ENCODE data around the gene CCDC63.

Gene CCDC63

GRCh38 chr12:110885152-110885840, 38.5 kb downstream of the CCDC63 start:
- DNase-seq (ENCODE audit: low read depth): no peak

DNA sequence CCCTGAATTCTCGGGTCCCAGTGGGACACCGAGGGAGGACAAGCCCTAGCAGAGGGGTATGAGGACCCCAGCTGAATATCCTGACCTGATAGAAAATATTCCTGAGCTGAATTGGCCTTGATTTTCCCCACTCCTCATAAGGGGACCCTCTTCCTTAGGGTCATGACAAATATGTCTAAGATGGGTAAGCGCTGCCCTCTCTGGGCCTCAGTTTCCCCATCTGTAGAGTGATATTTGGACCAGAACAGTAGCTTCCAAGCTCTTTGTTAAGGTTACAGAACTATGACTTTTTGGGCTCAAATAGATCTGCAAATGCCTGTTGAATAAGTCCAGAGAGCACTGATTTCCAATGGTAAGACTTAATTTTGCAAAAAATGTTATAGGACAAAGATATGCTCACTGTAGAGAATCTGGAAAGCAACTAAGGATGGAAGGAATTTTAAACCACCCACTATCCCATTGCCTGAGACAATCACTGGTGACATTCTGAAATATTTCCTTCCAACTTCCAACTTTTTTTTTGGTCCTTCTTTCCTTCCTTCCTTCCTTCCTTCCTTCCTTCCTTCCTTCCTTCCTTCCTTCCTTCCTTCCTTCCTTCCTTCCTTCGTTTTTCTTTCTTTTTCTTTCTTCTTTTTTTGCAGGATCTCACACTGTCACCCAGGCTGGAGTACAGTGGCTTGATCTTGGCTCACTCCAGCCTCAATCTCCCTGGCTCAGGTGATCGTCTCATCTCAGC, 41.6 kb downstream of the CCDC63 start:
- Histone ChIP-seq H3K9ac (ENCODE audit: low read length) (no peak overlapping the region), H3K4me1 (ENCODE audit: control insufficient read depth, insufficient read depth, low read length) (peaks cover 7% of the 10 kb centered on the region), H3K9me3 (ENCODE audit: control insufficient read depth, low read length) (no peaks in the 10 kb centered on the region), H3K4me3 (ENCODE audit: low read length) (peak overlapping the region; percentile 88), H3K36me3 (ENCODE audit: control insufficient read depth, insufficient read depth, low read length, severe bottlenecking) (no peaks in the 10 kb centered on the region), H3K27me3 (replicated peaks; ENCODE audit: control insufficient read depth, insufficient read depth, low read length) (peaks cover 19% of the 10 kb centered on the region)
- DNase-seq (ENCODE audit: low read depth): no peak

More at GRCh38 chr12:110885152-110885840, 38.5 kb downstream of the CCDC63 start:
- no peaks in the 10 kb centered on the region for H3K36me3 ChIP-seq (ENCODE audit: control insufficient read depth, insufficient read depth, low read length, severe bottlenecking)
- H3K9ac ChIP-seq (ENCODE audit: low read length): no peak overlapping the region
- H3K9me3 ChIP-seq (ENCODE audit: control insufficient read depth, low read length): no peaks in the 10 kb centered on the region
- peaks cover 7% of the 10 kb centered on the region for H3K4me1 ChIP-seq (ENCODE audit: control insufficient read depth, insufficient read depth, low read length)
- no peak overlapping the region for H3K4me3 ChIP-seq (ENCODE audit: low read length)
- H3K27me3 ChIP-seq (replicated peaks; ENCODE audit: control insufficient read depth, insufficient read depth, low read length): peaks cover 11% of the 10 kb centered on the region

GRCh38 chr12:110889361-110889760, 42.6 kb downstream of the CCDC63 start:
- DNase-seq (ENCODE audit: low read depth): no peak
- Histone ChIP-seq H3K4me1 (ENCODE audit: control insufficient read depth, insufficient read depth, low read length) (peaks cover 7% of the 10 kb centered on the region), H3K9ac (ENCODE audit: low read length) (no peak overlapping the region), H3K9me3 (ENCODE audit: control insufficient read depth, low read length) (no peaks in the 10 kb centered on the region), H3K27me3 (replicated peaks; ENCODE audit: control insufficient read depth, insufficient read depth, low read length) (peaks cover 12% of the 10 kb centered on the region), H3K4me3 (ENCODE audit: low read length) (no peak overlapping the region), H3K36me3 (ENCODE audit: control insufficient read depth, insufficient read depth, low read length, severe bottlenecking) (no peaks in the 10 kb centered on the region)

GRCh38 chr12:110893956-110894355, 47.2 kb downstream of the CCDC63 start:
- H3K27me3 ChIP-seq (replicated peaks; ENCODE audit: control insufficient read depth, insufficient read depth, low read length): peaks cover 19% of the 10 kb centered on the region
- no peak overlapping the region for H3K4me3 ChIP-seq (ENCODE audit: low read length)

DNA sequence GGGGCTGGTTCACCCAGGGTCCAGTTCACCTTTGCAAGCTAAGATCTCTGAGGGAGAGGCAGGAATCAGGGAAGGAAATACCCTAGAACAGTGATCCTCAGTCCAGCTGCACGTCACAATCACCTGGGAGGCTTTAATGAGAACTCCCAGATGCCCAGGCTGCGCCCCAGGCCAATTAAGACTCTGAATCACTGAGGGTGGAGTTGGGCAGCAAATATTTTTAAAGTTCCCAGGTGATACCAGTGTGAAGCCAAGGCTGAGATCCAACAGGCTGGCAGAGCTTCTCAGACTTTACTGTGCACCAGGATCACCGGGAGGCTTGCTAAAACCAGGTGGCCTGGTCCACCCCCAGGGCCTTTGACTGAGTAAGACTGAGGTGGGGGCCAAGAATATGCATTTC, 49.8 kb downstream of the CCDC63 start:
- peaks cover 13% of the 10 kb centered on the region for H3K27me3 ChIP-seq (replicated peaks; ENCODE audit: control insufficient read depth, insufficient read depth, low read length)
- no peaks in the 10 kb centered on the region for H3K36me3 ChIP-seq (ENCODE audit: control insufficient read depth, insufficient read depth, low read length, severe bottlenecking)
- H3K9ac ChIP-seq (ENCODE audit: low read length): no peak overlapping the region
- no peaks in the 10 kb centered on the region for H3K9me3 ChIP-seq (ENCODE audit: control insufficient read depth, low read length)
- no peak for DNase-seq (ENCODE audit: low read depth)
- H3K4me1 ChIP-seq (ENCODE audit: control insufficient read depth, insufficient read depth, low read length): no peaks in the 10 kb centered on the region
- no peak overlapping the region for H3K4me3 ChIP-seq (ENCODE audit: low read length)

More at GRCh38 chr12:110893956-110894355, 47.2 kb downstream of the CCDC63 start:
- H3K4me1 ChIP-seq (ENCODE audit: control insufficient read depth, insufficient read depth, low read length): no peaks in the 10 kb centered on the region
- no peaks in the 10 kb centered on the region for H3K9me3 ChIP-seq (ENCODE audit: control insufficient read depth, low read length)
- H3K36me3 ChIP-seq (ENCODE audit: control insufficient read depth, insufficient read depth, low read length, severe bottlenecking): no peaks in the 10 kb centered on the region
- no peak for DNase-seq (ENCODE audit: low read depth)
- H3K9ac ChIP-seq (ENCODE audit: low read length): no peak overlapping the region

- no peak overlapping the region for H3K4me3 ChIP-seq (ENCODE audit: low read length)
- H3K27me3 ChIP-seq (replicated peaks; ENCODE audit: control insufficient read depth, insufficient read depth, low read length): peaks cover 27% of the 10 kb centered on the region
- H3K36me3 ChIP-seq (ENCODE audit: control insufficient read depth, insufficient read depth, low read length, severe bottlenecking): no peaks in the 10 kb centered on the region
- H3K4me1 ChIP-seq (ENCODE audit: control insufficient read depth, insufficient read depth, low read length): no peaks in the 10 kb centered on the region
- no peak overlapping the region for H3K9ac ChIP-seq (ENCODE audit: low read length)
- DNase-seq (ENCODE audit: low read depth): no peak
- H3K9me3 ChIP-seq (ENCODE audit: control insufficient read depth, low read length): peaks cover 5% of the 10 kb centered on the region
These were observed 54.6 kb downstream of the CCDC63 start for GRCh38 chr12:110901401-110901800.

- no peaks in the 10 kb centered on the region for H3K36me3 ChIP-seq (ENCODE audit: control insufficient read depth, insufficient read depth, low read length, severe bottlenecking)
- H3K4me1 ChIP-seq (ENCODE audit: control insufficient read depth, insufficient read depth, low read length): no peaks in the 10 kb centered on the region
- no peak overlapping the region for H3K9ac ChIP-seq (ENCODE audit: low read length)
- H3K9me3 ChIP-seq (ENCODE audit: control insufficient read depth, low read length): peaks cover 5% of the 10 kb centered on the region
- H3K27me3 ChIP-seq (replicated peaks; ENCODE audit: control insufficient read depth, insufficient read depth, low read length): peaks cover 44% of the 10 kb centered on the region
- no peak overlapping the region for H3K4me3 ChIP-seq (ENCODE audit: low read length)
- DNase-seq (ENCODE audit: low read depth): no peak
These were observed 56.7 kb downstream of the CCDC63 start for GRCh38 chr12:110903511-110903910.

GRCh38 chr12:110906083-110906482, 59.3 kb downstream of the CCDC63 start:
- peaks cover 11% of the 10 kb centered on the region for H3K9me3 ChIP-seq (ENCODE audit: control insufficient read depth, low read length)
- no peaks in the 10 kb centered on the region for H3K36me3 ChIP-seq (ENCODE audit: control insufficient read depth, insufficient read depth, low read length, severe bottlenecking)
- DNase-seq (ENCODE audit: low read depth): no peak
- no peaks in the 10 kb centered on the region for H3K4me1 ChIP-seq (ENCODE audit: control insufficient read depth, insufficient read depth, low read length)
- H3K9ac ChIP-seq (ENCODE audit: low read length): no peak overlapping the region
- H3K27me3 ChIP-seq (replicated peaks; ENCODE audit: control insufficient read depth, insufficient read depth, low read length): peaks cover 55% of the 10 kb centered on the region
- no peak overlapping the region for H3K4me3 ChIP-seq (ENCODE audit: low read length)

GRCh38 chr12:110906516-110906915, 59.7 kb downstream of the CCDC63 start:
- DNase-seq (ENCODE audit: low read depth): no peak
- no peaks in the 10 kb centered on the region for H3K36me3 ChIP-seq (ENCODE audit: control insufficient read depth, insufficient read depth, low read length, severe bottlenecking)
- no peak overlapping the region for H3K4me3 ChIP-seq (ENCODE audit: low read length)
- no peak overlapping the region for H3K9ac ChIP-seq (ENCODE audit: low read length)
- peaks cover 55% of the 10 kb centered on the region for H3K27me3 ChIP-seq (replicated peaks; ENCODE audit: control insufficient read depth, insufficient read depth, low read length)
- H3K9me3 ChIP-seq (ENCODE audit: control insufficient read depth, low read length): peaks cover 11% of the 10 kb centered on the region
- H3K4me1 ChIP-seq (ENCODE audit: control insufficient read depth, insufficient read depth, low read length): no peaks in the 10 kb centered on the region

DNA sequence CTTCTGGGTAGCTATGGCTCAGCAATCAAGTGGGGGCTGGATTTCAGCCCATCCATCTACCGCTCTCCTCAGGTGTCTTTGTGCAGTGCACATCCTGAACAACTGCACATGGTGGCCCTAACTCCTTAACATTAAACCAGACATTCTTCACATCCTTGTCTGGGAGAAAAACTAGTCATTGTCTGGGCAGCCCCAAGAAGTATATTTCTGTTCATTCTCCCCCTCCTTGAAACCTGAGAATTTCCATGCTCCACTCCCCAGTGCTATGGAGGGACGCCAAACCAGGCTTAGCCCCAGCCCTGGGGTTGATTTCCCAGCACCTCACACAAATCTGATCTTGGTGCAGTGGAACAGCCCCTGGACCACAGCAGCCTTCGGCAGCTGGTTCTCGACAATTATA, 60.2 kb downstream of the CCDC63 start:
- H3K4me1 ChIP-seq (ENCODE audit: control insufficient read depth, insufficient read depth, low read length): no peaks in the 10 kb centered on the region
- no peak overlapping the region for H3K4me3 ChIP-seq (ENCODE audit: low read length)
- H3K36me3 ChIP-seq (ENCODE audit: control insufficient read depth, insufficient read depth, low read length, severe bottlenecking): no peaks in the 10 kb centered on the region
- peak; percentile 20 for DNase-seq (ENCODE audit: low read depth)
- peaks cover 11% of the 10 kb centered on the region for H3K9me3 ChIP-seq (ENCODE audit: control insufficient read depth, low read length)
- no peak overlapping the region for H3K9ac ChIP-seq (ENCODE audit: low read length)
- H3K27me3 ChIP-seq (replicated peaks; ENCODE audit: control insufficient read depth, insufficient read depth, low read length): peaks cover 55% of the 10 kb centered on the region

GRCh38 chr12:110907583-110907982, 60.8 kb downstream of the CCDC63 start:
- Histone ChIP-seq H3K27me3 (replicated peaks; ENCODE audit: control insufficient read depth, insufficient read depth, low read length) (peaks cover 55% of the 10 kb centered on the region), H3K9ac (ENCODE audit: low read length) (no peak overlapping the region), H3K4me1 (ENCODE audit: control insufficient read depth, insufficient read depth, low read length) (no peaks in the 10 kb centered on the region), H3K4me3 (ENCODE audit: low read length) (no peak overlapping the region), H3K9me3 (ENCODE audit: control insufficient read depth, low read length) (peaks cover 11% of the 10 kb centered on the region), H3K36me3 (ENCODE audit: control insufficient read depth, insufficient read depth, low read length, severe bottlenecking) (no peaks in the 10 kb centered on the region)
- DNase-seq (ENCODE audit: low read depth): no peak
